Measurements from ENCODE around the gene MRGPRE. TPM values are rescaled to one million over a fixed set of nuclear protein-coding genes. Genes with fewer than 3 reads are reported as not detected.

The MRGPRE gene
- total RNA-seq, 5 donors from 2014 or later (not counting 1 experiment from before 2014, with no cell fraction given), result not detected

- ChIA-PET POLR2A (no interaction called here), CTCF (no interaction called here)
- no peaks in the 10 kb centered on the region for H3K9me3 ChIP-seq
- H3K27me3 ChIP-seq (replicated peaks in 1 of 2; ENCODE audit: control insufficient read depth in 2 of 2, extremely low read depth in 1 of 2, insufficient read depth in 2 of 2, low read length in 1 of 2), result peaks cover 0 to 70% of the 10 kb centered on the region in 2 experiments
- peaks cover 4 to 6% (median 6%) of the 10 kb centered on the region in 3 donors for H3K4me1 Mint-ChIP-seq
- DNase-seq, result peak in 1 of 35 experiments; percentile 2
- 61% methylated on average over 5 of the region's 7 CpGs for WGBS (ENCODE audit: insufficient coverage)
- no peak overlapping the region for H3K27ac ChIP-seq (ENCODE audit: low read length)
- no peaks in the 10 kb centered on the region for H3K36me3 Mint-ChIP-seq
- peak overlapping the region in 1 of 3 donors; percentile 64 for H3K4me3 Mint-ChIP-seq
- H3K9me3 Mint-ChIP-seq, result no peaks in the 10 kb centered on the region
- peaks cover 0 to 43% of the 10 kb centered on the region in 2 experiments for H3K4me1 ChIP-seq (ENCODE audit: control insufficient read depth in 1 of 2, extremely low read depth in 1 of 2, insufficient read depth in 2 of 2, low read length in 2 of 2)
- ATAC-seq (replicated peaks in 1 of 4), result no peak
- H3K27me3 Mint-ChIP-seq, result peaks cover 5 to 37% of the 10 kb centered on the region in 2 donors
- H3K4me3 ChIP-seq (ENCODE audit: control insufficient read depth in 1 of 2, extremely low read depth in 1 of 2, low read length in 1 of 2), result no peak overlapping the region
- peak overlapping the region in 1 of 2 donors; percentile 17 for H3K27ac Mint-ChIP-seq
- no peaks in the 10 kb centered on the region for H3K36me3 ChIP-seq (ENCODE audit: control insufficient read depth in 2 of 2, extremely low read depth in 1 of 2, insufficient read depth in 1 of 2, low read length in 1 of 2)
Observed at GRCh38 chr11:3202305-3202704, 29.9 kb downstream of the MRGPRE start.

- no peak overlapping the region for H3K4me3 ChIP-seq (ENCODE audit: control insufficient read depth in 1 of 2, extremely low read depth in 1 of 2, low read length in 1 of 2)
- CTCF ChIA-PET, result no interaction called here
- peaks cover 0 to 74% of the 10 kb centered on the region in 2 experiments for H3K27me3 ChIP-seq (replicated peaks in 1 of 2; ENCODE audit: control insufficient read depth in 2 of 2, extremely low read depth in 1 of 2, insufficient read depth in 2 of 2, low read length in 1 of 2)
- Mint-ChIP-seq H3K27me3 (peaks cover 5 to 37% of the 10 kb centered on the region in 2 donors), H3K36me3 (no peaks in the 10 kb centered on the region), H3K9me3 (no peaks in the 10 kb centered on the region), H3K4me3 (no peak overlapping the region), H3K27ac (no peak overlapping the region), H3K4me1 (peaks cover 4 to 6% (median 6%) of the 10 kb centered on the region in 3 donors)
- DNase-seq (peak in 1 of 35 experiments; percentile 3), ATAC-seq (replicated peaks in 1 of 4) (no peak)
- H3K4me1 ChIP-seq (ENCODE audit: control insufficient read depth in 1 of 2, extremely low read depth in 1 of 2, insufficient read depth in 2 of 2, low read length in 2 of 2), result peaks cover 0 to 43% of the 10 kb centered on the region in 2 experiments
- no peak overlapping the region for H3K27ac ChIP-seq (ENCODE audit: low read length)
- H3K9me3 ChIP-seq, result no peaks in the 10 kb centered on the region
- POLR2A ChIA-PET, result no interaction called here
- 85% methylated on average over 15 of the region's 17 CpGs for WGBS (ENCODE audit: insufficient coverage)
- no peaks in the 10 kb centered on the region for H3K36me3 ChIP-seq (ENCODE audit: control insufficient read depth in 2 of 2, extremely low read depth in 1 of 2, insufficient read depth in 1 of 2, low read length in 1 of 2)
Observed at GRCh38 chr11:3201677-3202181, 30.5 kb downstream of the MRGPRE start.

GRCh38 chr11:3201112-3201581 lies 31.1 kb downstream of the MRGPRE start:
- ATAC-seq (replicated peaks in 1 of 4), result no peak
- POLR2A ChIA-PET, result no interaction called here

GRCh38 chr11:3200388-3201111 lies 31.7 kb downstream of the MRGPRE start:
- no peak overlapping the region for H3K4me3 Mint-ChIP-seq
- 43% methylated on average over 5 of the region's 12 CpGs for WGBS (ENCODE audit: insufficient coverage)
- peaks cover 4 to 6% (median 6%) of the 10 kb centered on the region in 3 donors for H3K4me1 Mint-ChIP-seq
- ATAC-seq (replicated peaks in 1 of 4) (no peak), DNase-seq (no peak)
- H3K36me3 Mint-ChIP-seq, result no peaks in the 10 kb centered on the region
- H3K9me3 Mint-ChIP-seq, result no peaks in the 10 kb centered on the region
- no peak overlapping the region for H3K27ac Mint-ChIP-seq
- H3K27me3 ChIP-seq (replicated peaks in 1 of 2; ENCODE audit: control insufficient read depth in 2 of 2, extremely low read depth in 1 of 2, insufficient read depth in 2 of 2, low read length in 1 of 2), result peaks cover 0 to 82% of the 10 kb centered on the region in 2 experiments
- H3K4me1 ChIP-seq (ENCODE audit: control insufficient read depth in 1 of 2, extremely low read depth in 1 of 2, insufficient read depth in 2 of 2, low read length in 2 of 2), result peaks cover 0 to 41% of the 10 kb centered on the region in 2 experiments
- H3K9me3 ChIP-seq, result no peaks in the 10 kb centered on the region
- H3K4me3 ChIP-seq (ENCODE audit: control insufficient read depth in 1 of 2, extremely low read depth in 1 of 2, low read length in 1 of 2), result no peak overlapping the region
- H3K27ac ChIP-seq (ENCODE audit: low read length), result no peak overlapping the region
- CTCF ChIA-PET, result no interaction called here
- H3K36me3 ChIP-seq (ENCODE audit: control insufficient read depth in 2 of 2, extremely low read depth in 1 of 2, insufficient read depth in 1 of 2, low read length in 1 of 2), result no peaks in the 10 kb centered on the region
- H3K27me3 Mint-ChIP-seq, result peaks cover 5 to 40% of the 10 kb centered on the region in 2 donors
- POLR2A ChIA-PET, result no interaction called here

More at GRCh38 chr11:3201112-3201581, 31.1 kb downstream of the MRGPRE start:
- CTCF ChIA-PET, result no interaction called here
- H3K27ac ChIP-seq (ENCODE audit: low read length), result no peak overlapping the region
- H3K36me3 ChIP-seq (ENCODE audit: control insufficient read depth in 2 of 2, extremely low read depth in 1 of 2, insufficient read depth in 1 of 2, low read length in 1 of 2), result no peaks in the 10 kb centered on the region
- Mint-ChIP-seq H3K9me3 (no peaks in the 10 kb centered on the region), H3K36me3 (no peaks in the 10 kb centered on the region), H3K4me1 (peaks cover 4 to 6% (median 6%) of the 10 kb centered on the region in 3 donors), H3K4me3 (no peak overlapping the region), H3K27ac (no peak overlapping the region), H3K27me3 (peaks cover 5 to 37% of the 10 kb centered on the region in 2 donors)
- H3K4me3 ChIP-seq (ENCODE audit: control insufficient read depth in 1 of 2, extremely low read depth in 1 of 2, low read length in 1 of 2), result no peak overlapping the region
- peaks cover 0 to 43% of the 10 kb centered on the region in 2 experiments for H3K4me1 ChIP-seq (ENCODE audit: control insufficient read depth in 1 of 2, extremely low read depth in 1 of 2, insufficient read depth in 2 of 2, low read length in 2 of 2)
- no peaks in the 10 kb centered on the region for H3K9me3 ChIP-seq
- peak in 1 of 35 experiments; percentile 3 for DNase-seq
- peaks cover 0 to 80% of the 10 kb centered on the region in 2 experiments for H3K27me3 ChIP-seq (replicated peaks in 1 of 2; ENCODE audit: control insufficient read depth in 2 of 2, extremely low read depth in 1 of 2, insufficient read depth in 2 of 2, low read length in 1 of 2)
- 66% methylated on average over 15 of the region's 15 CpGs for WGBS (ENCODE audit: insufficient coverage)

- no peak for ATAC-seq (replicated peaks in 1 of 4)
- Histone ChIP-seq H3K9me3 (no peaks in the 10 kb centered on the region), H3K27me3 (replicated peaks in 1 of 2; ENCODE audit: control insufficient read depth in 2 of 2, extremely low read depth in 1 of 2, insufficient read depth in 2 of 2, low read length in 1 of 2) (peaks cover 0 to 77% of the 10 kb centered on the region in 2 experiments), H3K4me1 (ENCODE audit: control insufficient read depth in 1 of 2, extremely low read depth in 1 of 2, insufficient read depth in 2 of 2, low read length in 2 of 2) (peaks cover 0 to 32% of the 10 kb centered on the region in 2 experiments), H3K27ac (ENCODE audit: low read length) (no peak overlapping the region), H3K4me3 (ENCODE audit: control insufficient read depth in 1 of 2, extremely low read depth in 1 of 2, low read length in 1 of 2) (no peak overlapping the region), H3K36me3 (ENCODE audit: control insufficient read depth in 2 of 2, extremely low read depth in 1 of 2, insufficient read depth in 1 of 2, low read length in 1 of 2) (no peaks in the 10 kb centered on the region)
- CTCF ChIA-PET, result no interaction called here
- no peak overlapping the region for H3K27ac Mint-ChIP-seq
- peaks cover 5 to 32% of the 10 kb centered on the region in 2 donors for H3K27me3 Mint-ChIP-seq
- DNase-seq, result peak in 1 of 35 experiments; percentile 1
- POLR2A ChIA-PET, result no interaction called here
- H3K36me3 Mint-ChIP-seq, result no peaks in the 10 kb centered on the region
- H3K9me3 Mint-ChIP-seq, result no peaks in the 10 kb centered on the region
- H3K4me1 Mint-ChIP-seq, result peaks cover 3 to 6% (median 4%) of the 10 kb centered on the region in 3 donors
- no peak overlapping the region for H3K4me3 Mint-ChIP-seq
- WGBS (ENCODE audit: insufficient coverage), result 77% methylated on average over 18 of the region's 19 CpGs
Observed at GRCh38 chr11:3199537-3200295, 32.5 kb downstream of the MRGPRE start.

- no peaks in the 10 kb centered on the region for H3K36me3 Mint-ChIP-seq
- CTCF ChIA-PET, result no interaction called here
- peaks cover 5 to 32% of the 10 kb centered on the region in 2 donors for H3K27me3 Mint-ChIP-seq
- Histone ChIP-seq H3K4me1 (ENCODE audit: control insufficient read depth in 1 of 2, extremely low read depth in 1 of 2, insufficient read depth in 2 of 2, low read length in 2 of 2) (peaks cover 0 to 32% of the 10 kb centered on the region in 2 experiments), H3K9me3 (no peaks in the 10 kb centered on the region), H3K4me3 (ENCODE audit: control insufficient read depth in 1 of 2, extremely low read depth in 1 of 2, low read length in 1 of 2) (no peak overlapping the region), H3K36me3 (ENCODE audit: control insufficient read depth in 2 of 2, extremely low read depth in 1 of 2, insufficient read depth in 1 of 2, low read length in 1 of 2) (no peaks in the 10 kb centered on the region), H3K27me3 (replicated peaks in 1 of 2; ENCODE audit: control insufficient read depth in 2 of 2, extremely low read depth in 1 of 2, insufficient read depth in 2 of 2, low read length in 1 of 2) (peaks cover 0 to 79% of the 10 kb centered on the region in 2 experiments), H3K27ac (ENCODE audit: low read length) (no peak overlapping the region)
- 84% methylated on average over 15 of the region's 15 CpGs for WGBS (ENCODE audit: insufficient coverage)
- no peaks in the 10 kb centered on the region for H3K9me3 Mint-ChIP-seq
- DNase-seq (no peak), ATAC-seq (replicated peaks in 1 of 4) (no peak)
- POLR2A ChIA-PET, result no interaction called here
- peaks cover 3 to 6% (median 4%) of the 10 kb centered on the region in 3 donors for H3K4me1 Mint-ChIP-seq
- H3K27ac Mint-ChIP-seq, result no peak overlapping the region
- H3K4me3 Mint-ChIP-seq, result no peak overlapping the region
Observed at GRCh38 chr11:3198815-3199214, 33.4 kb downstream of the MRGPRE start.

Data from T-cell (primary cell).